GM20000 (cell line): Measurements from ENCODE around the gene KCND1.
A peak's percentile ranks its signal among the peaks of the same experiment; 100 is the strongest.

Experiments used
- DNase-seq: peaks from one replicate; pipeline ENCODE4 v3.0.0; 2012; ENCODE audit warnings: low spot score
- TF ChIP-seq, protein P1 (sequence below): IDR thresholded peaks from 2 replicates; pipeline ENCODE4 v1.5.1; 2012; ENCODE audit warnings: mild to moderate bottlenecking, control low read depth; ENCODE audit errors: extremely low read depth, missing control alignments

Gene KCND1

DNA sequence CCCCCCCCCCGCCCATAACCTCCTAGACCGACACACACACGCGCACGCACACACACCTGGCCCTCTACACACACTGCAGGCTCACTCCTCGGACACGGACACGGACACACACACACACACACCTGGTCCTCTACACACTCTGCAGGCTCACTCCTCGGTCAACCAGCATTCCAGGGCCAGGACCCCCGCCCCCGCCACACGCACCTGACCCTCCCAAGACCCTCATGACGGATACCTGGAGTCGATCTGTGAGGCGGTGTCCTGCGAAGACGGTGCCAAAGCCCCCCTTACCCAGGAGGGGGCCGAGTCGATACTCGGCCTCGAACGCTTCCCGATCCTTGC lies 53.4 kb downstream of the KCND1 start:
- TF ChIP-seq, protein P1, sequence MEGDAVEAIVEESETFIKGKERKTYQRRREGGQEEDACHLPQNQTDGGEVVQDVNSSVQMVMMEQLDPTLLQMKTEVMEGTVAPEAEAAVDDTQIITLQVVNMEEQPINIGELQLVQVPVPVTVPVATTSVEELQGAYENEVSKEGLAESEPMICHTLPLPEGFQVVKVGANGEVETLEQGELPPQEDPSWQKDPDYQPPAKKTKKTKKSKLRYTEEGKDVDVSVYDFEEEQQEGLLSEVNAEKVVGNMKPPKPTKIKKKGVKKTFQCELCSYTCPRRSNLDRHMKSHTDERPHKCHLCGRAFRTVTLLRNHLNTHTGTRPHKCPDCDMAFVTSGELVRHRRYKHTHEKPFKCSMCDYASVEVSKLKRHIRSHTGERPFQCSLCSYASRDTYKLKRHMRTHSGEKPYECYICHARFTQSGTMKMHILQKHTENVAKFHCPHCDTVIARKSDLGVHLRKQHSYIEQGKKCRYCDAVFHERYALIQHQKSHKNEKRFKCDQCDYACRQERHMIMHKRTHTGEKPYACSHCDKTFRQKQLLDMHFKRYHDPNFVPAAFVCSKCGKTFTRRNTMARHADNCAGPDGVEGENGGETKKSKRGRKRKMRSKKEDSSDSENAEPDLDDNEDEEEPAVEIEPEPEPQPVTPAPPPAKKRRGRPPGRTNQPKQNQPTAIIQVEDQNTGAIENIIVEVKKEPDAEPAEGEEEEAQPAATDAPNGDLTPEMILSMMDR, result no peak
- DNase-seq, result no peak

DNA sequence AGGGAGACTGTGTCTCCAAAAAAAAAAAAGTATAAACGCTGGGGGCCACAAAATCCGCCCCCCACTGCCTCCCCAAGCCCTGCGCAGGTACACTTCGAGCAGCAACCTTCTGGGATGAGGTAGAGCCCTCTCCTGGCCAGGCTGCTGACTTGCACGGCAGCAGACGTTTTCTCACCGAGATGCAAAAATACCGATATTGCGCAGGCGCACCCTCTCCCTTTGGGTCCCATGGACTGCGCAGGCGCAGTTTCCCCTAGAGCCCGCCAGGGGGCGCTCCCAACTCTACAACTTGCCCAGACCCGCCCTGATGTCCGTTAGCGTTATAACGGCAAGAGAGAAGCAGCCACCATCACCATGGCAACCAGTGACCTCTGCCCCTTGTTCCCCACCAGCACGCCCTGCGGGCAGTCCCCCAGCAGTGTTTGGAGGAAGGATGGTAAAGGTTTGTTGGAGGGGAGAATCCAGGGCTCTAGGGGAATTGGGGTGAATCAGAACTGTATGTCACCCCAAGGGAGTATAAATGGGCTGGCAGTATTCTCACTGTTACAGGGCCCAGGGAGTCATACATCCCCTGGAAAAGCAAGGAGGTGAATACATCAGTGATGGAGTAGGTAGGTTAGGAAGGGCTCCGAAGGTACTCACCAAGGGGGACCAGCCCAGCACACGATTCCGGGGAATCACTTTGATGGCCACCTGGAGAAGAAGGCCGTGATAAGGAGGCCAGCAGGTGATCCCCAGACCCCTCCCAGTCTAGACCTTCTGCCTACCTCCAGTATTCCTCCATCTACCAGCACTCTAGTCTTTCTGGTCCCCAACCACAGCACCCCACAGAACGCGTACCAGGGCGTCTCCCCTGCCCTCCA lies 54.3 kb downstream of the KCND1 start:
- TF ChIP-seq, protein P1, result peak; percentile 40
- DNase-seq, result peak; percentile 79

DNA sequence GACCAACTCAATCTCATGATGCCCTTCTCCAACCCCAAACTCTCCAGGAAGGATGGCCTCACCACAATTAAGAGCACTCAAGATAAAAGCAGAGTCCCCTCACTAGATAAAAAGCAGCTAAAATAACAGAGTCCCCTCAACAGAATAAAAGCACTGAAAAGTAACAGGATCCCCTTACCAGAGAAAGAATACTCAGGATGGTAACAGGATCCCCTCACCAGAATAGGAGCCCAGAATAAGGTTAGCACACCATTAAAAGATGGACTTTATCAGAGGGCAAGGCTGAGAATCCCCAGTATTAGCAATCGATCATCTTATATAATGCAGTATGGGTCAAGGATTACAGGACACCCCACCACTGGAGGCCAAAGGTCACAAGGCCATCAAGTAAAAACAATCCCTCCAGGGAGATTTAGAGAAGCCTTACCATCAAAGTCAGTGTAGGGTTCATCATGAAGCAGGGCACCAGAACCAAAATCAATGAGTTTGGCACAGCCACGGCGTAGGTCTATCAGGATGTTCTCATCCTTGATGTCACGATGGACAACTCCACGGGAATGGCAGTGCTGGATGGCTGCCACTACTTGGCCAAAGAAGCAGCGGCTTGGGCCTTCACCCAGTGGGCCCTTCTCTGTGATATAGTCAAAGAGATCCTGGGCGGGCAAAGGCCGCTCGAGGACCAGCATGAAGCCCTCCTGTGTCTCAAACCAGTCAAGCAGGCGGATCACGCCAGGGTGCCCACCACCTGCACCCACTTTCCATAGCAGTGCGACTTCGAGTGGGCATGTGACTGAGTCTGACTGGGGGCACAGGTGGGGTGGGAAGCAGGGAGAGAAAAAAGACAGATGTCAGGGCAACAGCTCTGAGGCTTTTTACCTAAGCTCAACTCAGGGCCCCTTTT lies 56.8 kb downstream of the KCND1 start:
- DNase-seq, result no peak
- TF ChIP-seq, protein P1, result no peak

DNA sequence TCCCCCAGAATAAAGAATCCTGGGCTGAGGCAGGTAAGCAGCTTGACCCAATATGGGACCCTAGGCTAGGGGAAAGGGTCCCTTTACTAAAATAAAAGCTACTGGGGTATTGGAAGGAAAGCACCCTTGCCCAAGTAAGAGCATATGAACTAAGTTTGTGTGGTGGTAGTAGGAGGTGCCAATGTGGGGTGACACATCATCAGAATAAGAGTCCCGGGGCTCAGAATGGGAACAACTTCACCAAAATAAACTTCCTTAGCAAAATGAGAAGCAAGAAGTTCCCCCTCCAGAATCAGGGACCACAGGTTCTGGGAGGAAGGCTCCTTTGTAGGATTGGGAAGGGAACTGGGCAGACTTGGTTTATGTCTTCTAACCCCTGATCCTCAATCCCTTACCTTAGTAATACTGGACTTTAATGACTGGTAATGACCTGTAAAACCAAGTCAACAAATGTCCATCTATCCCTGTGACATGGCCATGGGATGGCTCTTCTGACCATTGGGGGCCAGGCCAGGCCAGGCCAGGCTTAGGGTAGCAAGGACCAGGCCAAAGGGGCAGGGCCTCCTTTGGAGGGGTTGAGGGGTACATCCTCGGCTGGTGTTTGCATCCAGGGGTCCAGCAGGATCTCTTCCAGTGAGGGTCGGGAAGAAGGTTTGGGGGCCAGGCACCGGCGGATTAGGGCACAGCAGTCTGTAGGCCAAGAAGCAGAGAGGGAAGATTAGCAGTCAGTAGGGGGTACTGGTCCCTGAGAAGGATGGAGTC lies 57.9 kb downstream of the KCND1 start:
- TF ChIP-seq, protein P1, result no peak
- no peak for DNase-seq

DNA sequence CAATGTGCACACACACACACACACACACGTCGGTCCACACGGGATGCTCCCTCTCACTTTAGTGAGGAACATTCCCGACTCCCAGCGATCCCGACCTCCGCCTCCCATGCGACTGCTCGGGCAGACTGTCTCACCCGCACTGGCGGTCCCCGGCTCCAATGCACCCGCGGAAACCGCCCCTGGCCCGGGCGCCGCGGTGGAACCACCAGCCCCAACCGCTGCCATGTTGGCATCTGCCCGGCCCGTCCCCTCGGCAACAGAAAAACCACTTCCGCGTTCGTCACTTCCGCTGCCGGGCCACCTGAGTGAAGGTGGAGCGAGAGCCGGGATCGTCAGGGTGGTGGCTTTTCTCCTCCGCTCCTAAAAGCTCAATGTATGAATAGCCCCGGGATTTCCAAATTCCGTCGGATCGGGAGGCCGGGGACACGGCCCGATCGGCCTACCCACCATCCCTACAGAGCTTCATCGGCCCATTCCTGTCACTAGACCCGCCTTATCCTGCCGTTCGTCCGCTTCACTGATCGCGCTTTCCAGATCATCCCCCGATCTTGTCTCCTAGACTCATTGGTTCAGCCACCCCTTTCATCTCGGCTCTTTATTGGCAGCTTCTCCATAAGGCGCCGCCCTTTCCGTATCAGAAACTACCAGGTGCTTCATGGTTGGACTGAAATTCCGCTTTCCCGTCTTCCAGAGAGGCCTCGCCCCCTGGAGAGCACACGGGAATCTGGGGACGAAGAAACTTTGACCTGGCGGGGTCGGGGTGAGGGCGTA lies 60.0 kb downstream of the KCND1 start, which contains the start of gene SLC35A2:
Gene SLC35A2 (minus strand): TSS at position 235 of the 771 bp plus-strand sequence. CDS start 10 bp downstream, at position 225.
- peak; percentile 71 for DNase-seq
- TF ChIP-seq, protein P1, result no peak
